ENCODE measurements around the gene ZIC1.

The ZIC1 gene

GRCh38 chr3:147371140-147371539, 38.0 kb upstream of the ZIC1 start (continued):
- no peak for TF ChIP-seq EGR2 (tag by site-specific recombination; IDR thresholded peaks at IDR 0.05; ENCODE audit: low read depth)

- CTCF ChIA-PET, result no interaction called here
- TF ChIP-seq OVOL3 (tag by site-specific recombination; IDR thresholded peaks at IDR 0.05), result no peak
- no peak for TF ChIP-seq ZNF585B (tag by site-specific recombination; IDR thresholded peaks at IDR 0.05)
- TF ChIP-seq MZF1 (tag by site-specific recombination; IDR thresholded peaks at IDR 0.05; ENCODE audit: borderline replicate concordance), result no peak
- no peak for TF ChIP-seq ZNF266 (tag by site-specific recombination; IDR thresholded peaks at IDR 0.05; ENCODE audit: low read depth)
- no peak for TF ChIP-seq ZNF510 (tag by site-specific recombination; IDR thresholded peaks at IDR 0.05; ENCODE audit: insufficient replicate concordance)
- no peak for TF ChIP-seq SALL2 (tag by site-specific recombination; IDR thresholded peaks at IDR 0.05; ENCODE audit: borderline replicate concordance)
- TF ChIP-seq ZNF394 (tag by site-specific recombination; IDR thresholded peaks at IDR 0.05; ENCODE audit: borderline replicate concordance), result no peak
- TF ChIP-seq ZNF335 (tag by site-specific recombination; conservative IDR thresholded peaks at IDR 0.05), result no peak
- no peak for TF ChIP-seq ZNF211 (tag by site-specific recombination; IDR thresholded peaks at IDR 0.05; ENCODE audit: low read depth)
- TF ChIP-seq ZNF169 (tag by site-specific recombination; IDR thresholded peaks at IDR 0.05), result no peak
- no peak for TF ChIP-seq ZNF214 (tag by site-specific recombination; IDR thresholded peaks at IDR 0.05; ENCODE audit: borderline replicate concordance)
- TF ChIP-seq ZNF138 (tag by site-specific recombination; IDR thresholded peaks at IDR 0.05; ENCODE audit: borderline replicate concordance), result no peak
- no peak for TF ChIP-seq ZNF596 (tag by site-specific recombination; IDR thresholded peaks at IDR 0.05)
- TF ChIP-seq ZBTB8A (tag by site-specific recombination; IDR thresholded peaks at IDR 0.05), result no peak
- TF ChIP-seq ZFP69B (tag by site-specific recombination; IDR thresholded peaks at IDR 0.05), result no peak
- TF ChIP-seq ZNF404 (tag by site-specific recombination; IDR thresholded peaks at IDR 0.05), result no peak
- TF ChIP-seq ZNF776 (tag by site-specific recombination; IDR thresholded peaks at IDR 0.05; ENCODE audit: borderline replicate concordance), result no peak
- TF ChIP-seq CTCF (tag by site-specific recombination; IDR thresholded peaks at IDR 0.05), result no peak
- TF ChIP-seq ZNF184 (tag by site-specific recombination; IDR thresholded peaks at IDR 0.05), result no peak
- Histone ChIP-seq H3K27ac (ENCODE audit: extremely low read depth, low read depth, low read length) (no peak overlapping the region), H3K36me3 (ENCODE audit: control insufficient read depth in 2 of 2, insufficient read depth in 1 of 2, low read length in 2 of 2) (no peaks in the 10 kb centered on the region), H3K4me3 (ENCODE audit: low read depth, low read length) (no peak overlapping the region), H3K4me1 (ENCODE audit: control insufficient read depth, insufficient read depth, low read length) (no peaks in the 10 kb centered on the region; the same call in 1 of the 2 replicates), H3K9me3 (ENCODE audit: control insufficient read depth, insufficient read depth, low read depth, low read length) (no peaks in the 10 kb centered on the region)
- POLR2A ChIA-PET, result no interaction called here
These were observed 37.3 kb upstream of the ZIC1 start for GRCh38 chr3:147371771-147372340.

DNA sequence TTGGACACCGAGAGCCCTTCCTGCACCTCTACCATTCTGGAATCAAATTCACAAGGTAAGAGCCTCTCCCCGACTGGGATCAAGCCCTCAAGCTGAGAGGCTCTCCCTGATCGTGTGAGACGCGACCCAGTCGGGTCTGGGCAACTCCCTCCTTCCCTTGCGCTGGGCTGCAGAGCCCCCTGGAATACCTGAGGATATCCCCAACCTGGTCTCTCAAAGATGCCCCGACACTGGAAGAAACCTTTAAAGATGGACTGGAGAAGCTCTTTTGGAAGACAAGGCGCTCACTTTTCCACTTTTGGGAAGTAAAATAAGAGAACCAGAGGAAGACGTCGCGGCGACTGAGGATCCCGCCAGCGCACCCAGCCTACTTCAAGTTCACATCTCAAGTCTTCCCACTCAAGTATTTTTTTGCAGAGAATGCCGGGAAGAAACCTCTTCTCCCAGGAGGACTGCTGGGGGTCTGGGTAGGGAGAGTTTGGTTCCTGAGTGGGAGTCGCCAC, 36.6 kb upstream of the ZIC1 start:
- Histone ChIP-seq H3K4me3 (ENCODE audit: low read depth, low read length) (no peak overlapping the region), H3K4me1 (ENCODE audit: control insufficient read depth, insufficient read depth, low read length) (no peaks in the 10 kb centered on the region; the same call in 1 of the 2 replicates), H3K36me3 (ENCODE audit: control insufficient read depth in 2 of 2, insufficient read depth in 1 of 2, low read length in 2 of 2) (no peaks in the 10 kb centered on the region), H3K27ac (ENCODE audit: extremely low read depth, low read depth, low read length) (no peak overlapping the region), H3K9me3 (ENCODE audit: control insufficient read depth, insufficient read depth, low read depth, low read length) (no peaks in the 10 kb centered on the region)
- ChIA-PET CTCF (no interaction called here), POLR2A (no interaction called here)
- TF ChIP-seq ZNF529 (tag by site-specific recombination; IDR thresholded peaks at IDR 0.05; ENCODE audit: insufficient replicate concordance) (no peak), ZSCAN23 (tag by site-specific recombination; IDR thresholded peaks at IDR 0.05) (no peak)

Measured in HEK293 (cell line).